ENCODE data around the gene FOLR1.

DNA sequence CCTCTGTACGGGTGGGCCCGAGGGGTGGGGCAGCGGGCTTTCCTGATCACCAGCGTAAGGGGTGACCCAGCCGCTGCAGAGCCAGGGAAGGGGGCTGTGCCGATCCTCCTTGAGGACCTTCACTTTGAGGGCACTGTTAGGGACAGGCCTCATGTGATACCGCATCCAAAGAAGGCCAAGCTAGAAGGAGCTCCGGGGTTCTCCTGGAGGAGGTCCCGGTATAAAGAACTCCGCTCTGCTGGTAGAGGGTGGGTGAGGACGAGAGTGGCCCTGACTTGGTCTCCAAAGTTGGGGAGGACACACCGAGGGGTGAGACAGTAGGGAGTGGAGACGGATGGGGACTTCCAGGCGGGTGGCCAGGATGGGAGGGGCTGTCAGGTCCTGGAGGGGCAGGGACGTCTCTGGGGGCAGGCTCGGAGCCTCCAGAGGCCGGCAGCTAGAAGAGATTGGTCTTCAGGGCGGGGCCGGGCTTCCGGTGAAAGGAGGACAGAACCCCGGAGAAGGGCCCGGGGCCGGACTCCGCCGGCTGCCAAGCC lies 47.4 kb downstream of the FOLR1 start:
- TF ChIP-seq, protein P1, sequence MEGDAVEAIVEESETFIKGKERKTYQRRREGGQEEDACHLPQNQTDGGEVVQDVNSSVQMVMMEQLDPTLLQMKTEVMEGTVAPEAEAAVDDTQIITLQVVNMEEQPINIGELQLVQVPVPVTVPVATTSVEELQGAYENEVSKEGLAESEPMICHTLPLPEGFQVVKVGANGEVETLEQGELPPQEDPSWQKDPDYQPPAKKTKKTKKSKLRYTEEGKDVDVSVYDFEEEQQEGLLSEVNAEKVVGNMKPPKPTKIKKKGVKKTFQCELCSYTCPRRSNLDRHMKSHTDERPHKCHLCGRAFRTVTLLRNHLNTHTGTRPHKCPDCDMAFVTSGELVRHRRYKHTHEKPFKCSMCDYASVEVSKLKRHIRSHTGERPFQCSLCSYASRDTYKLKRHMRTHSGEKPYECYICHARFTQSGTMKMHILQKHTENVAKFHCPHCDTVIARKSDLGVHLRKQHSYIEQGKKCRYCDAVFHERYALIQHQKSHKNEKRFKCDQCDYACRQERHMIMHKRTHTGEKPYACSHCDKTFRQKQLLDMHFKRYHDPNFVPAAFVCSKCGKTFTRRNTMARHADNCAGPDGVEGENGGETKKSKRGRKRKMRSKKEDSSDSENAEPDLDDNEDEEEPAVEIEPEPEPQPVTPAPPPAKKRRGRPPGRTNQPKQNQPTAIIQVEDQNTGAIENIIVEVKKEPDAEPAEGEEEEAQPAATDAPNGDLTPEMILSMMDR (IDR thresholded peaks at IDR 0.05), result no peak
- TF ChIP-seq POLR2A (IDR thresholded peaks at IDR 0.05), result no peak
